ENCODE results near the gene SIM1. TPM values are rescaled to one million over a fixed set of nuclear protein-coding genes. Genes with fewer than 3 reads are reported as not detected.

Gene SIM1
- total and polyA plus RNA-seq, 2 of the 8 experiments (the other 6 are each of a cell fraction or from before 2014, with no cell fraction given), result 0.02 to 0.39 TPM

GRCh38 chr6:100430962-100431361 is 33.8 kb downstream of the SIM1 start:
- peaks cover 0 to 9% (median 6%) of the 10 kb centered on the region in 4 experiments; a peak in 3 of 7 replicates for H3K4me1 ChIP-seq (replicated peaks in 1 of 4; ENCODE audit: control insufficient read depth in 3 of 4, insufficient read depth in 4 of 4, low read length in 3 of 4)
- H3K27me3 ChIP-seq (replicated peaks in 1 of 4; ENCODE audit: control insufficient read depth in 3 of 4, extremely low read depth in 1 of 4, insufficient read depth in 3 of 4, low read length in 3 of 4), result no peaks in the 10 kb centered on the region
- H3K56ac ChIP-seq (replicated peaks; ENCODE audit: insufficient read length, low read depth, low read length), result no peak overlapping the region
- no peaks in the 10 kb centered on the region for H3K36me3 ChIP-seq (ENCODE audit: control insufficient read depth in 2 of 4, insufficient read depth in 4 of 4, low read length in 3 of 4)
- TF ChIP-seq KDM4A (IDR thresholded peaks at IDR 0.05; ENCODE audit: low read depth, low read length, severe bottlenecking), result no peak
- no peak for TF ChIP-seq CBX5 (IDR thresholded peaks at IDR 0.05; ENCODE audit: low read depth, low read length)
- TF ChIP-seq JUND (IDR thresholded peaks at IDR 0.05; ENCODE audit: low read length), result no peak
- TF ChIP-seq MAFK (IDR thresholded peaks at IDR 0.05; ENCODE audit: low read depth, low read length), result no peak
- no peaks in the 10 kb centered on the region for H4K20me1 ChIP-seq (replicated peaks in 1 of 2; ENCODE audit: control insufficient read depth in 1 of 2, insufficient read depth in 2 of 2, low read length in 2 of 2)
- H2AFZ ChIP-seq (ENCODE audit: low read length), result no peak overlapping the region
- no peak overlapping the region for H3K4me3 ChIP-seq (ENCODE audit: extremely low read depth in 1 of 4, insufficient read depth in 2 of 4, low read depth in 3 of 4, low read length in 4 of 4)
- no peak overlapping the region for H2BK120ac ChIP-seq (replicated peaks; ENCODE audit: low read depth, low read length)
- H4K5ac ChIP-seq (ENCODE audit: insufficient read length, low read depth, low read length), result no peak overlapping the region
- H3K79me1 ChIP-seq (ENCODE audit: low read depth, low read length), result no peaks in the 10 kb centered on the region
- H4K8ac ChIP-seq (ENCODE audit: extremely low read depth, insufficient read depth, low read length), result no peak overlapping the region
- no peak overlapping the region for H3K14ac ChIP-seq (ENCODE audit: insufficient read length)
- H2BK12ac ChIP-seq (ENCODE audit: low read depth, low read length), result no peak overlapping the region
- H3K23ac ChIP-seq (ENCODE audit: insufficient read length), result no peak overlapping the region
- no peak overlapping the region for H3K27ac ChIP-seq (ENCODE audit: low read depth, low read length)
- no peak overlapping the region for H2BK15ac ChIP-seq (ENCODE audit: low read length)
- WGBS, 2 experiments (ENCODE audit: extremely low coverage in 1 of 2, insufficient coverage in 1 of 2, insufficient read length in 1 of 2, insufficient replicate concordance in 2 of 2, low coverage in 1 of 2, low lambda C conversion rate in 2 of 2, missing lambda C conversion rate in 1 of 2), result 74% methylated on average over 3 of the region's 3 CpGs; no CpG with 5 or more reads in 1 of the 2 experiments
- H3K23me2 ChIP-seq (ENCODE audit: low read depth, low read length), result no peaks in the 10 kb centered on the region
- POLR2A ChIA-PET (ENCODE audit: partially characterized antibody), result no interaction called here
- no peak overlapping the region for H2BK20ac ChIP-seq (ENCODE audit: low read length)
- no peak overlapping the region for H3K4ac ChIP-seq (replicated peaks; ENCODE audit: insufficient read length, low read depth, low read length)
- CTCF ChIA-PET (ENCODE audit: partially characterized antibody), result interaction anchor here (1.0 to 3.0 kb wide), 3 partner anchors 10 to 526 kb away, joined by 3 to 9 read pairs (median 3); no protein-coding TSS in a partner anchor
- no peak overlapping the region for H2BK5ac ChIP-seq (ENCODE audit: low read depth, low read length)
- H3K18ac ChIP-seq (ENCODE audit: extremely low read depth, low read length), result no peak overlapping the region
- H4K91ac ChIP-seq (replicated peaks; ENCODE audit: insufficient read length, low read length), result no peak overlapping the region
- no peaks in the 10 kb centered on the region for H3K9me3 ChIP-seq (ENCODE audit: insufficient read depth in 2 of 2, low read depth in 1 of 2, low read length in 1 of 2)
- no peak for DNase-seq (ENCODE audit: low read depth in 1 of 2, low spot score in 2 of 2)
- H3K4me2 ChIP-seq (ENCODE audit: insufficient read depth in 1 of 2, low read depth in 2 of 2, low read length in 2 of 2), result no peak overlapping the region
- no peaks in the 10 kb centered on the region for H3K79me2 ChIP-seq (ENCODE audit: control insufficient read depth in 1 of 2, insufficient read depth in 2 of 2, low read length in 2 of 2)
- H2AK5ac ChIP-seq (ENCODE audit: low read depth, low read length), result no peak overlapping the region
- H3K9ac ChIP-seq (replicated peaks in 1 of 4; ENCODE audit: extremely low read depth in 1 of 4, low read depth in 3 of 4, low read length in 3 of 4), result no peak overlapping the region
- no peak for FAIRE-seq
